IMR-90 (cell line): ENCODE measurements around the gene EYS.

Source experiments
- BHLHE40 ChIP-seq: fragments of 150-350 bp; IDR thresholded peaks from 2 replicates; pipeline ENCODE4 v1.6.1; 2016; ENCODE audit warnings: mild to moderate bottlenecking, low read depth, low read length
- POLR2A ChIP-seq: IDR thresholded peaks from 2 replicates; pipeline ENCODE4 v1.6.1; 2012; ENCODE audit warnings: mild to moderate bottlenecking, low read depth, low read length
- TF ChIP-seq, protein P1 (sequence below): conservative IDR thresholded peaks from 2 replicates; pipeline ENCODE4 v1.5.1; 2012; ENCODE audit warnings: mild to moderate bottlenecking, low read depth, low read length, improper control_type of control experiment

DNA sequence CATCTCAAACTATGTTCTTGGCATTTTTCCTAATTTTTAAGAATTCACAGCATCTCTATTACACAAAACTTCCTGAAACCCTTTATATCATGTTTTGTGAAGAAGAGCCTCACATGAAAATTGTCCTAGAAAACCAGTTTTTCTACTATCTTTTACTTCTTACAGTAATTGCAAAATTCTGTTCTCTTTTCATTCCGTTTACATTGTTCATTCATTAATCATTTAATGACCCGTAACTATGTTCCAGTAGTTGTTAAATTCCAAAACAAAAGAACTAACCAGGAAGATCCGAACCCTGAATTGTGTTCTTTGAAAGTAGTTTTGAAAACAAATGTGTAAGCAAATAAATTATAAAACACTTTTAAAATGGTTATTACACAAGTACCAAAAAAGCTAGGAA lies 597.0 kb downstream of the EYS start:
- TF ChIP-seq, protein P1, sequence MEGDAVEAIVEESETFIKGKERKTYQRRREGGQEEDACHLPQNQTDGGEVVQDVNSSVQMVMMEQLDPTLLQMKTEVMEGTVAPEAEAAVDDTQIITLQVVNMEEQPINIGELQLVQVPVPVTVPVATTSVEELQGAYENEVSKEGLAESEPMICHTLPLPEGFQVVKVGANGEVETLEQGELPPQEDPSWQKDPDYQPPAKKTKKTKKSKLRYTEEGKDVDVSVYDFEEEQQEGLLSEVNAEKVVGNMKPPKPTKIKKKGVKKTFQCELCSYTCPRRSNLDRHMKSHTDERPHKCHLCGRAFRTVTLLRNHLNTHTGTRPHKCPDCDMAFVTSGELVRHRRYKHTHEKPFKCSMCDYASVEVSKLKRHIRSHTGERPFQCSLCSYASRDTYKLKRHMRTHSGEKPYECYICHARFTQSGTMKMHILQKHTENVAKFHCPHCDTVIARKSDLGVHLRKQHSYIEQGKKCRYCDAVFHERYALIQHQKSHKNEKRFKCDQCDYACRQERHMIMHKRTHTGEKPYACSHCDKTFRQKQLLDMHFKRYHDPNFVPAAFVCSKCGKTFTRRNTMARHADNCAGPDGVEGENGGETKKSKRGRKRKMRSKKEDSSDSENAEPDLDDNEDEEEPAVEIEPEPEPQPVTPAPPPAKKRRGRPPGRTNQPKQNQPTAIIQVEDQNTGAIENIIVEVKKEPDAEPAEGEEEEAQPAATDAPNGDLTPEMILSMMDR, result no peak
- TF ChIP-seq POLR2A (no peak), BHLHE40 (no peak)
